DOHH2 (cell line): ENCODE data around the gene ARHGAP22.

Experiments
- CTCF ChIP-seq: fragments of 200-600 bp; sonication (generic); IDR thresholded peaks from one replicate; pipeline ENCODE4 v1.5.1; 2014; ENCODE audit warnings: antibody characterized with exemption, mild to moderate bottlenecking, low read depth, low read length; ENCODE audit not compliant: poor library complexity, severe bottlenecking
- EZH2phosphoT487 ChIP-seq: fragments of 200-600 bp; sonication (generic); IDR thresholded peaks from 2 replicates; pipeline ENCODE4 v1.6.1; 2017; ENCODE audit warnings: borderline replicate concordance, mild to moderate bottlenecking, antibody characterized with exemption, low read length, moderate library complexity, mixed read lengths

GRCh38 chr10:48448796-48449195 lies 156.1 kb downstream of the ARHGAP22 start:
- TF ChIP-seq CTCF (no peak), EZH2phosphoT487 (no peak)
